ENCODE data around the gene YPEL2. TPM values are rescaled to one million over a fixed set of nuclear protein-coding genes. Genes with fewer than 3 reads are reported as not detected.

Gene YPEL2
- total RNA-seq, 1 experiment from 2014 or later: 0.98 TPM

DNA sequence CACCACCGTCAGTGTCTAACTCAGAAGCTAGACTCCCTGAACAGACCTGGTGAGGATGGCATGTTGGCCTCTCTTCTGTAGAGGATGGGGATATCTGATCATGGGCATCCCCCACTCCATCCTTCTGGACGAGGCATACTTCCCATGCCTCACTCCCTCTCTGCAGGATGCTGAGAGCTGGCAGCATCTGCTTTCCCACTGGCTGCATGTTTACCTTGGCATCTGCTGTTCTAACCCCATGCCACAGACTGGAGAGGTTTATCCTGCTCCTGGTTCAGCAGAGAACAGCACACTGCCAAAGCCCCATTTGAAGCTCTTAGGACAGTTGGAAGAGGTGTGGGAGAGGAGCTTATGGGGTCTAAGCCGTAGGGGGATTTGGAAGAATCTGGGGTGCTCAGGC, 46.0 kb downstream of the YPEL2 start:
- Histone ChIP-seq H2AK5ac (ENCODE audit: insufficient read length, low read length) (no peak overlapping the region), H4K5ac (ENCODE audit: insufficient read length, low read depth, low read length) (no peak overlapping the region), H3K9ac (ENCODE audit: extremely low read depth, insufficient read length, low read length) (no peak overlapping the region), H3K4me2 (ENCODE audit: insufficient read depth, insufficient read length, low read length) (no peak overlapping the region), H2BK15ac (ENCODE audit: low read depth, low read length) (no peak overlapping the region), H4K8ac (replicated peaks; ENCODE audit: insufficient read length, low read depth, low read length) (no peak overlapping the region), H3K4ac (ENCODE audit: low read depth, low read length) (no peak overlapping the region), H2BK120ac (ENCODE audit: low read depth, low read length, poor library complexity, severe bottlenecking) (no peak overlapping the region), H3K27me3 (ENCODE audit: insufficient read depth, low read length) (no peaks in the 10 kb centered on the region), H2BK12ac (ENCODE audit: insufficient read length, low read depth, low read length) (no peak overlapping the region), H2BK5ac (ENCODE audit: insufficient read length, low read length) (no peak overlapping the region), H4K91ac (ENCODE audit: insufficient read length, low read depth, low read length) (no peak overlapping the region), H2BK20ac (ENCODE audit: low read depth, low read length, poor library complexity, severe bottlenecking) (no peak overlapping the region), H3K79me1 (ENCODE audit: insufficient read depth, low read depth, low read length, poor library complexity, severe bottlenecking) (no peaks in the 10 kb centered on the region), H3K18ac (ENCODE audit: insufficient read length, low read depth, low read length) (no peak overlapping the region), H3T11ph (ENCODE audit: low read length) (no peak overlapping the region), H2AFZ (ENCODE audit: low read length) (no peak overlapping the region), H3K23me2 (ENCODE audit: insufficient read length, low read depth, low read length, poor library complexity, severe bottlenecking) (no peaks in the 10 kb centered on the region), H3K27ac (ENCODE audit: insufficient read length, low read depth, low read length) (no peak overlapping the region), H3K56ac (ENCODE audit: insufficient read length, low read depth, low read length) (no peak overlapping the region), H3K9me3 (ENCODE audit: control insufficient read depth, low read depth, low read length) (no peaks in the 10 kb centered on the region), H3K23ac (ENCODE audit: insufficient read length, low read depth, low read length) (no peak overlapping the region), H4K20me1 (ENCODE audit: control insufficient read depth, insufficient read depth, insufficient read length) (no peaks in the 10 kb centered on the region), H3K4me1 (ENCODE audit: insufficient read depth, low read length) (peaks cover 1% of the 10 kb centered on the region; the same call in 1 of the 2 replicates), H3K14ac (ENCODE audit: insufficient read depth, low read length) (no peak overlapping the region), H3K79me2 (ENCODE audit: insufficient read depth, low read length) (no peaks in the 10 kb centered on the region)
- H3K4me1 Mint-ChIP-seq: peaks cover 16 to 25% of the 10 kb centered on the region in 2 experiments
- no peak overlapping the region for H3K4me3 Mint-ChIP-seq
- no peak overlapping the region; a peak in 1 of 7 replicates for H3K27ac Mint-ChIP-seq
- H3K9me3 Mint-ChIP-seq: no peaks in the 10 kb centered on the region
- TF ChIP-seq, protein P1, sequence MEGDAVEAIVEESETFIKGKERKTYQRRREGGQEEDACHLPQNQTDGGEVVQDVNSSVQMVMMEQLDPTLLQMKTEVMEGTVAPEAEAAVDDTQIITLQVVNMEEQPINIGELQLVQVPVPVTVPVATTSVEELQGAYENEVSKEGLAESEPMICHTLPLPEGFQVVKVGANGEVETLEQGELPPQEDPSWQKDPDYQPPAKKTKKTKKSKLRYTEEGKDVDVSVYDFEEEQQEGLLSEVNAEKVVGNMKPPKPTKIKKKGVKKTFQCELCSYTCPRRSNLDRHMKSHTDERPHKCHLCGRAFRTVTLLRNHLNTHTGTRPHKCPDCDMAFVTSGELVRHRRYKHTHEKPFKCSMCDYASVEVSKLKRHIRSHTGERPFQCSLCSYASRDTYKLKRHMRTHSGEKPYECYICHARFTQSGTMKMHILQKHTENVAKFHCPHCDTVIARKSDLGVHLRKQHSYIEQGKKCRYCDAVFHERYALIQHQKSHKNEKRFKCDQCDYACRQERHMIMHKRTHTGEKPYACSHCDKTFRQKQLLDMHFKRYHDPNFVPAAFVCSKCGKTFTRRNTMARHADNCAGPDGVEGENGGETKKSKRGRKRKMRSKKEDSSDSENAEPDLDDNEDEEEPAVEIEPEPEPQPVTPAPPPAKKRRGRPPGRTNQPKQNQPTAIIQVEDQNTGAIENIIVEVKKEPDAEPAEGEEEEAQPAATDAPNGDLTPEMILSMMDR (conservative IDR thresholded peaks at IDR 0.05): no peak
- no peak for DNase-seq
- no peaks in the 10 kb centered on the region for H3K36me3 Mint-ChIP-seq (ENCODE audit: insufficient read depth in 1 of 3, low read depth in 3 of 3)
- no peaks in the 10 kb centered on the region; the same call in 1 of the 2 replicates for H3K27me3 Mint-ChIP-seq (ENCODE audit: low read depth)
- no CpG with 5 or more reads among the region's 3 CpGs for WGBS (ENCODE audit: extremely low coverage, insufficient read length, low lambda C conversion rate)
